Parietal lobe (tissue), 1 donor: ENCODE data around the gene OR6B2. TPM values are rescaled to one million over a fixed set of nuclear protein-coding genes. Genes with fewer than 3 reads are reported as not detected.

ENCODE experiments used
- total RNA-seq: library from RNA; depleted of rRNA; stranded (reverse); fragments of >200 nt; gene quantifications from one replicate; pipeline ENCODE4 v1.2.3, GENCODE V29; 2014

Gene OR6B2
- not detected for total RNA-seq

DNA sequence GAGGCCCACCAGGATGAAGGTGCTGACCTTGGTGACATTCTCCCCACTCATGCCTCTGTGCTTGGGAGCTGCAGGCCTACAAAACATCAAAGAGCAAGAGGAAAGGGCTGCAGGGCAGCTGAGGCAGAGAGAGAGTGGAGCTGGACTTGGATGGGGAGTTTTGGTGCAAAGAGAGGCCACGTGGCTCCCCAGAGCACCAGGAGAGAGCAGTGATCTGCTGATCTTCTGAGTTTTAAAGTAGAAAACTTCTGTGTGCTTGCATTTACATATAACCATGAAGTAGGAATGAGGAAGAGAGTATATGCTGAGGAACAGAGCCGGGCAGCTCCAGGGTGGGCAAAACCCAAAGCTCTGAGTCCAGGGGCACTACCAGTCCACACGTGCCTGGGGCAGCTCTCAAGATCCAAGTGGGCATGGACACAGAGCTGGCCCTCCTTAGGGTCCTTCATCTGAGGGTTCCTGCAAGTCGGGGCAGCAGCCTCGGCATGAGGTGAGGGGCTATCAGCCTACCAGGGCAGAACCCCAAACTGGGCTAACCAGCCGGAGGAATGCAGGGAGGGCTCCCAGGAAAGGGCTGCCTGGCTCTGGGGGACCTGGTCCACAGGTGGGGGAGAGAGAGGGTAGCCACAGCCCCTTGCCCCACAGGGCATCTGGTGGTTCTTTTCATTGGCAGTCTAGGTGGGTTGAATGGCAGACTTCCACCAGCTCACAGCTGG lies at the start of gene OR6B2:
TSS of gene OR6B2 (minus strand) at position 51 of the 716 bp plus-strand sequence. CDS start at position 51, 0 bp downstream.

DNA sequence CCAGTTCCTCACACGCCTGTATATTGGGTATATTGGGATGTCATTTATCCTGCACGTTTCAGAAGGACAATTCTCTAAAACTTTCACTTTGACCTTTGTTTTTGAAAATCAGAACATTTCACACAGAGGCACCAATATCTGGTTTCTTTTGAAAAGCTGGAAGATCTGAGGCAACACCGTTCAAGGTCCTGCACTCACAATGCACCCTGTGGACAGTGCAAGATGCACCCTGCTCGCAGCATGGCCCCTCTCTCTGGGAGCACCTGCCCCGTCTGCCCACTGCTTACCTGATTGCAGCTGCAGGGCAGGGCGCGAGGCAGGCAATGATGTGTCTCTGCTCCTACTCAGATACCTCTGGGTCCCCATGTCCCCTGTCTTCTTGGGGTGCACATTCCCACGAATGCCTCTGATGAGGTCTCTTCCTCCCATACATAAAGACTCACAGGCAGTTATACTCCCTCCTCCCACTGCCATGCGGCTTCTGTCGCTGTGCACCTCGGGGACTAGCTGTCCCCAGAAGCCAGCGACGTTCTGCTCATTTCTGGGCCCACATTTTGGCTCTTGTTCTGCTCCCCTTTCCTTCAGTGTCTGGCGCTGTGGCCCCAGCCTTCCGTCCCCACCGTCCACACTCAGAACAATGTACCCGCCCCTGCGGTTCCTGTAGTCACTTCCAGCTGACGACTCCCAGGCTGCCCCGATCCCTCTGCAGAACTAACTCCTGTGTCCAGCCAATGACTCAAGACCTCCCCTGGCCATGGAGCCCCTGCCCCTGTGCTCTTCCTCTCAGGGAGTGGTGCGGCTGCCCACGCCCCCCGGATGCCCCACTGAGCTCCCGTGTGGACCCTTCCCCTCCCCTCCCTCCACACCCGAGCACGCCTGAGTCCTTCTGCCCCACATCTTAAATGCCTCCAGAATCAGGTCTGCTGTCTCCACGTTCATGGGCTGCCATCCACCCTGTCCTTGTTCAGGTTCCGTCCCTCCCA lies 23.2 kb upstream of the OR6B2 start, which contains the start of gene OR6B3:
TSS of gene OR6B3 (minus strand) at position 349 of the 983 bp plus-strand sequence.

Other genes with a start within 250 kb of the OR6B2 start
- gene NDUFA10, start 5.1 kb downstream of the OR6B2 start, total RNA-seq = 81.4 TPM
- gene OR6B3, start 23.1 kb upstream of the OR6B2 start, total RNA-seq = not detected
- 68.5 TPM for gene COPS9, start 105.9 kb upstream of the OR6B2 start, total RNA-seq
- not detected for gene OTOS, start 110.2 kb upstream of the OR6B2 start, total RNA-seq